Activated CD4-positive, alpha-beta memory T cell treated with anti-CD3 and anti-CD28 coated beads for 36 hours (primary cell): ENCODE results near the gene ORAI3. TPM values are rescaled to one million over a fixed set of nuclear protein-coding genes. Genes with fewer than 3 reads are reported as not detected.

Experiments
- CTCF ChIA-PET: fragments of 350-600 bp; sonication (Branson Sonifier 250); formaldehyde crosslinking; loops from one replicate; lab custom pipeline; 2021; ENCODE audit warnings: antibody characterized with exemption, inconsistent platforms; lab: Charles Lee
- POLR2A ChIA-PET: fragments of 350-600 bp; sonication (Branson Sonifier 250); formaldehyde crosslinking; loops from one replicate; lab custom pipeline; 2021; ENCODE audit warnings: antibody characterized with exemption; lab: Charles Lee
- DNase-seq: peaks from one replicate; pipeline ENCODE4 v3.0.0-alpha.2; 2020
- H3K27ac Mint-ChIP-seq: one replicate; pipeline ENCODE4 v1.8.0; 2021; ENCODE audit warnings: mixed read lengths
- H3K27me3 Mint-ChIP-seq: one replicate; pipeline ENCODE4 v1.8.0; 2021; ENCODE audit warnings: mixed read lengths
- H3K36me3 Mint-ChIP-seq: one replicate; pipeline ENCODE4 v1.8.0; 2021; ENCODE audit warnings: mixed read lengths
- H3K4me1 Mint-ChIP-seq: one replicate; pipeline ENCODE4 v1.8.0; 2021; ENCODE audit warnings: low read depth, mixed read lengths
- H3K4me3 Mint-ChIP-seq: one replicate; pipeline ENCODE4 v1.8.0; 2021; ENCODE audit warnings: mild to moderate bottlenecking, mixed read lengths
- H3K9me3 Mint-ChIP-seq: one replicate; pipeline ENCODE4 v1.8.0; 2021; ENCODE audit warnings: mixed read lengths
- intact Hi-C: fragments of 100-400 bp; cut with micrococcal nuclease; formaldehyde crosslinking; loops from one replicate; pipeline ENCODE4 v1.15.1; 2023
- total RNA-seq, 2 experiments: library from RNA; stranded (reverse); gene quantifications; one replicate each; pipeline ENCODE4 v1.2.3, GENCODE V29; 2021

ORAI3 gene
- total RNA-seq, 2 experiments from 2014 or later: 9.6 to 9.7 TPM

- CTCF ChIA-PET: interaction anchor here (0.9 to 1.9 kb wide), 2 partner anchors 31 to 65 kb away, joined by 3 to 5 read pairs; no protein-coding TSS in a partner anchor
- H3K4me3 Mint-ChIP-seq: no peak overlapping the region
- no peaks in the 10 kb centered on the region for H3K27me3 Mint-ChIP-seq
- DNase-seq: no peak
- no peaks in the 10 kb centered on the region for H3K36me3 Mint-ChIP-seq
- H3K9me3 Mint-ChIP-seq: no peaks in the 10 kb centered on the region
- H3K4me1 Mint-ChIP-seq: peaks cover 8% of the 10 kb centered on the region
- POLR2A ChIA-PET: no interaction called here
- intact Hi-C loops: no loop called here
- no peak overlapping the region for H3K27ac Mint-ChIP-seq
Measured at GRCh38 chr16:30910427-30911029, 38.3 kb upstream of the ORAI3 start.

GRCh38 chr16:30912794-30913412 is 36.0 kb upstream of the ORAI3 start:
- no peaks in the 10 kb centered on the region for H3K9me3 Mint-ChIP-seq
- H3K4me3 Mint-ChIP-seq: no peak overlapping the region
- no peaks in the 10 kb centered on the region for H3K27me3 Mint-ChIP-seq
- ChIA-PET POLR2A (no interaction called here), CTCF (interaction anchor here (2.1 to 3.3 kb wide), 2 partner anchors 11 to 68 kb away, joined by 7 to 16 read pairs; no protein-coding TSS in a partner anchor)
- H3K27ac Mint-ChIP-seq: no peak overlapping the region
- no peaks in the 10 kb centered on the region for H3K36me3 Mint-ChIP-seq
- DNase-seq: no peak
- intact Hi-C loops: no loop called here
- peaks cover 1% of the 10 kb centered on the region for H3K4me1 Mint-ChIP-seq

- Mint-ChIP-seq H3K27ac (no peak overlapping the region), H3K9me3 (no peaks in the 10 kb centered on the region), H3K27me3 (no peaks in the 10 kb centered on the region), H3K36me3 (no peaks in the 10 kb centered on the region), H3K4me3 (no peak overlapping the region), H3K4me1 (no peaks in the 10 kb centered on the region)
- POLR2A ChIA-PET: no interaction called here
- intact Hi-C loops: no loop called here
- CTCF ChIA-PET: interaction anchor here (0.6 to 3.3 kb wide), 3 partner anchors 13 to 70 kb away, joined by 4 to 16 read pairs (median 6); no protein-coding TSS in a partner anchor
- no peak for DNase-seq
Measured at GRCh38 chr16:30914830-30915229, 34.0 kb upstream of the ORAI3 start.

GRCh38 chr16:30918614-30919013 is 30.3 kb upstream of the ORAI3 start:
- intact Hi-C loops: no loop called here
- CTCF ChIA-PET: interaction anchor here (0.6 to 3.0 kb wide), 6 partner anchors 17 to 252 kb away, joined by 3 to 18 read pairs (median 3); no protein-coding TSS in a partner anchor
- H3K36me3 Mint-ChIP-seq: no peaks in the 10 kb centered on the region
- DNase-seq: no peak
- H3K27ac Mint-ChIP-seq: no peak overlapping the region
- H3K4me1 Mint-ChIP-seq: no peaks in the 10 kb centered on the region
- POLR2A ChIA-PET: interaction anchor here (0.6 kb wide), 1 partner anchor 107 kb away, joined by 3 read pairs; no protein-coding TSS in a partner anchor
- H3K27me3 Mint-ChIP-seq: no peaks in the 10 kb centered on the region
- no peaks in the 10 kb centered on the region for H3K9me3 Mint-ChIP-seq
- H3K4me3 Mint-ChIP-seq: no peak overlapping the region

GRCh38 chr16:30920891-30921290 is 28.0 kb upstream of the ORAI3 start:
- peaks cover under 1% of the 10 kb centered on the region for H3K36me3 Mint-ChIP-seq
- no peak overlapping the region for H3K4me3 Mint-ChIP-seq
- H3K27me3 Mint-ChIP-seq: no peaks in the 10 kb centered on the region

GRCh38 chr16:30921459-30921747 is 27.5 kb upstream of the ORAI3 start:
- CTCF ChIA-PET: interaction anchor here (2.6 kb wide), 1 partner anchor 76 kb away, joined by 26 read pairs; no protein-coding TSS in a partner anchor
- peak overlapping the region; percentile 100 for H3K27ac Mint-ChIP-seq
- H3K27me3 Mint-ChIP-seq: no peaks in the 10 kb centered on the region
- H3K36me3 Mint-ChIP-seq: peaks cover 3% of the 10 kb centered on the region
- intact Hi-C loops: loop anchor here (1.0 to 10.0 kb wide), 2 partner anchors 77 to 547 kb away; partner anchors contain the start of genes MYL11 and TBC1D10B
- DNase-seq: no peak
- H3K4me3 Mint-ChIP-seq: peak overlapping the region; percentile 99
- H3K4me1 Mint-ChIP-seq: peaks cover 7% of the 10 kb centered on the region
- POLR2A ChIA-PET: interaction anchor here (1.4 kb wide), 1 partner anchor 20 kb away, joined by 3 read pairs; no protein-coding TSS in a partner anchor
- no peaks in the 10 kb centered on the region for H3K9me3 Mint-ChIP-seq

More at GRCh38 chr16:30920891-30921290, 28.0 kb upstream of the ORAI3 start:
- Mint-ChIP-seq H3K9me3 (no peaks in the 10 kb centered on the region), H3K27ac (no peak overlapping the region), H3K4me1 (peaks cover 4% of the 10 kb centered on the region)
- POLR2A ChIA-PET: no interaction called here
- DNase-seq: no peak
- intact Hi-C loops: loop anchor here (1.0 to 10.0 kb wide), 2 partner anchors 77 to 546 kb away; partner anchors contain the start of genes MYL11 and TBC1D10B
- CTCF ChIA-PET: interaction anchor here (2.6 kb wide), 1 partner anchor 75 kb away, joined by 26 read pairs; no protein-coding TSS in a partner anchor

DNA sequence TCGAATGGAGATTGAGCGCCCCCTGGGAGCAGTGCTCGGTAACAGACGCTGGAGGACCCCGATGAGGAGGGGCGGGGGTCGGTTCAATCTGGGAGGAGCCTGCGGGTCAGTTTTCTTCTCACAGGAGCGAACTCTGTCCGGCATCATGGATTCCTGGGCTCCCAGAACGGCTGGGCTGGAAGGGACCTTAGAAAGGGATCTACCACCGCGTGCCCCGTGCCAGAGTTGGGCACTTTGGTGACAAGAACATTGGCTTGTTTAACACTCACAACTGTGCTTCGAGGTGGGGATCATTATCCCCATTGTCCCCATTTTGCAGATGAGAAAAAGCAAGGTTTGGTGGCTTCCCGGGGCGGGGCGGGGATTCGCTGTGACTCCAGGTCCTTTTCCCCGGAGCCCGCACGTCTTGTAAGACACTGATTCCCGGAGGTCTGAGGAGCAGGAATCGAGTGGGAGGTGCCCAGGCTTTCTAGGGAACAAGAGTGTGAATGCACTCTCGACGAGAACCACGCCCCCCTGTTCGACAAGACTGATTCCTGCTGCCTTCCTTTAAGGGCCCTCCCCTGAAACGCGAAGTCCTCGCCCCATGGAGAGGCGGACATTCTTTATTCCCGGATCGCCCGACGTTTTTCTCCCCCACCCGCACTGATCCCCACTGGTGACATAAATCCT is 27.0 kb upstream of the ORAI3 start:
- CTCF ChIA-PET: interaction anchor here (0.7 to 2.6 kb wide), 4 partner anchors 20 to 107 kb away, joined by 5 to 26 read pairs (median 14); no protein-coding TSS in a partner anchor
- Mint-ChIP-seq H3K36me3 (peaks cover 3% of the 10 kb centered on the region), H3K4me1 (peaks cover 7% of the 10 kb centered on the region), H3K9me3 (no peaks in the 10 kb centered on the region), H3K27ac (peak overlapping the region; percentile 100), H3K4me3 (peak overlapping the region; percentile 99), H3K27me3 (no peaks in the 10 kb centered on the region)
- DNase-seq: peak; percentile 92
- POLR2A ChIA-PET: interaction anchor here (1.4 kb wide), 1 partner anchor 20 kb away, joined by 3 read pairs; no protein-coding TSS in a partner anchor
- intact Hi-C loops: loop anchor here (1.0 to 10.0 kb wide), 15 partner anchors 20 to 947 kb away; partner anchors contain the start of genes ARMC5, CFAP119, FBRS and MYL11

- POLR2A ChIA-PET: interaction anchor here (1.4 kb wide), 1 partner anchor 21 kb away, joined by 3 read pairs; no protein-coding TSS in a partner anchor
- Mint-ChIP-seq H3K27ac (peak overlapping the region; percentile 100), H3K27me3 (no peaks in the 10 kb centered on the region), H3K4me3 (peak overlapping the region; percentile 99), H3K4me1 (peaks cover 10% of the 10 kb centered on the region), H3K9me3 (no peaks in the 10 kb centered on the region), H3K36me3 (peaks cover 3% of the 10 kb centered on the region)
- peak; percentile 100 for DNase-seq
- CTCF ChIA-PET: interaction anchor here (0.7 to 1.1 kb wide), 3 partner anchors 19 to 108 kb away, joined by 5 to 21 read pairs (median 6); no protein-coding TSS in a partner anchor
- intact Hi-C loops: loop anchor here (1.0 to 10.0 kb wide), 14 partner anchors 20 to 946 kb away; partner anchors contain the start of genes ARMC5, CFAP119, FBRS and MYL11
Measured at GRCh38 chr16:30922420-30922959, 26.4 kb upstream of the ORAI3 start.

- Mint-ChIP-seq H3K27ac (peak overlapping the region; percentile 100), H3K27me3 (no peaks in the 10 kb centered on the region), H3K36me3 (peaks cover 3% of the 10 kb centered on the region), H3K4me1 (peaks cover 10% of the 10 kb centered on the region), H3K9me3 (no peaks in the 10 kb centered on the region), H3K4me3 (peak overlapping the region; percentile 99)
- ChIA-PET CTCF (interaction anchor here (1.1 kb wide), 1 partner anchor 78 kb away, joined by 21 read pairs; no protein-coding TSS in a partner anchor), POLR2A (no interaction called here)
- peak; percentile 98 for DNase-seq
- intact Hi-C loops: loop anchor here (1.0 to 10.0 kb wide), 14 partner anchors 20 to 946 kb away; partner anchors contain the start of genes ARMC5, CFAP119, FBRS and MYL11
Measured at GRCh38 chr16:30922960-30923535, 25.8 kb upstream of the ORAI3 start.

DNA sequence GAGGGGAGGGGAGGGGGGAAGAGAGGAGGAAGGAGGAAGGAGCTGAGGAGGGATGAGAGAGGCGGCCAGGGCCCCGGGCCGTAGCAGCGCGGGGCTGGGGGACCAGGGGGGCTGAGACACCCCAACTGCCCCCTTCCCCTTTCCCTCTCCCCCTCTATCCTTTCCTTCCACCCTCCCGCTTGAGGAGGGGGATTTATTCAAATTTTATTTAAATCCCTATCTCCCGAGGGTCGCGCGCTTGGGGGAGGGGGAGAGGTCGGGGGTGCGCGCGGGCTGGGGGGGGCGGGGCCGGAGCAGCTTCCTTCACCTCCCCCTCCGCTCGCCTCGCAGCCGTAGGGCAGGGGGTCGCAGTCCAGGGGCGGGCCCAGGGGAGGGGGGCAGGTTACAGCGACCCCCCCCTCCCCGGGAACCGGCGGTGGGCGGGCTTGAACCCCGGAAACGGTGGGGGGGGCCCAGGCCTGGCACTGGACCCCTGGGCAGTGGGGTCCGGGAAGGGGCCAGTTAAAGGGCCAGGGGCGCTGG is 25.3 kb upstream of the ORAI3 start, which contains the start of gene FBXL19:
Gene FBXL19 (plus strand): TSS at position 19 of the 522 bp plus-strand sequence. CDS start 2,183 bp downstream, outside the sequence.
- POLR2A ChIA-PET: no interaction called here
- H3K4me3 Mint-ChIP-seq: peak within 1 kb of the TSS; percentile 99
- intact Hi-C loops: loop anchor here (2.0 to 10.0 kb wide), 5 partner anchors 19 to 945 kb away; partner anchors contain the start of genes MYL11, PHKG2, PRR14 and TBC1D10B
- H3K36me3 Mint-ChIP-seq: peaks cover 3% of the 10 kb centered on the region
- peaks cover 10% of the 10 kb centered on the region for H3K4me1 Mint-ChIP-seq
- CTCF ChIA-PET: no interaction called here
- peak within 1 kb of the TSS; percentile 100 for H3K27ac Mint-ChIP-seq
- no peak for DNase-seq
- H3K27me3 Mint-ChIP-seq: no peaks in the 10 kb centered on the region
- H3K9me3 Mint-ChIP-seq: no peaks in the 10 kb centered on the region
